Fibroblast of the conjunctiva (primary cell): ENCODE data around the gene VSIR.

ENCODE experiments used
- DNase-seq: peaks from one replicate; pipeline ENCODE4 v3.0.0-alpha.2; 2010; ENCODE audit warnings: low read depth

VSIR gene

DNA sequence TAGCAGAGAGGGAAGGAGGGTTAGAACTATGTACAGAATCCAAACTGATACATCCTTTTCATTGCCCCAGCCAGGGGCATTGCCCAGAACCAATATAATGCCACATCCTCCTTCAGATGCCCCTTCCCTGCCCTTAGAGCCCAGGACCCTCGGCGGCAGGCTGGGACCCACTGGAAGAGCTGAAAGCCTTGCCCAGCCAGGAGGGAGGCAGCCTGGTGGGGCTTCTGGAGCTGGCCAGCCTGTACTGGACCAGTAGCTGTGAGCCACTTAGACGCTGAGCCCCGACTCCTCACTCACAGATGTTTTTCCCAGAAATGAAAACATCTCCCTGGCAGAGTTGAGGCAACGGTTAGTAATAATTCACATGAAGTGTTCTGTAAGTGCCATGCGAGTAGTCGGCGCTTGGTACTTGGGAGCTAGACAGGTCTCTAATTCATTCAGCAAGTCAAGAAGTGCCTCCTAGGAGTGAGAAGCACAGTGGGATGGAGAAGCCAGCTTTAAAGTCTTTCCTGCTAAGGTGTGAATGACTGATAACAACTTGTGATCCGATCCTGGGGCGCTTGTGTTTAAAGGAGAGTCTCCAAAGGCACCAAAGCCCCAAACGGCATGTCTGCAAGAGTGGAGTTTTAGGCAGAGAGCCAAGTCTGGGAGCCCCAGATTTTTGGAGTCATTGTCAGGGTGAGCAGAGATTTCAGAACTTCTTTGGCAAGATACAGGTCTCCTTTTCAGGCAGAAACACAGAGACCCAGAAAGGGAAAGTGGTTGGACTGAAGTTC is 9.8 kb downstream of the VSIR start:
- DNase-seq: no peak

DNA sequence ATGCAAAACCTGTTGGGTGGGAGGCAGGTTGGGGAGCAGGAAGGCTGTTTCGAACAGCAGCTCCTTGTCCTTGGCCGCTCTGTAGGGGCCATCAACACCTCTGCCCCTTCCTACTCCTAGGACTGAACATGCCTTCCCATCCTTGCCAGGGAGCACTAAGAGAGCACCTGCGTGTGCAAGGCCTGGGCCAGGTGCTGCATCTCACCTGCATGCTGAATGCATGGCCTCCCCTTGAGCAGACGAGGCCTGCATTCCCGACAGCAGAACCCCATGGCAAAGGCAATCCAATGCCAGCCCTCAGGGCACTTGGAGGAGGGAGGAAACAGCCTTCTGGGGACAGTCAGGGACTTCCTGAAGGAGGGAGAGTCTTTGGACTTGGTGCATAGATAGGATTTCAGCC is 11.0 kb downstream of the VSIR start:
- no peak for DNase-seq

DNA sequence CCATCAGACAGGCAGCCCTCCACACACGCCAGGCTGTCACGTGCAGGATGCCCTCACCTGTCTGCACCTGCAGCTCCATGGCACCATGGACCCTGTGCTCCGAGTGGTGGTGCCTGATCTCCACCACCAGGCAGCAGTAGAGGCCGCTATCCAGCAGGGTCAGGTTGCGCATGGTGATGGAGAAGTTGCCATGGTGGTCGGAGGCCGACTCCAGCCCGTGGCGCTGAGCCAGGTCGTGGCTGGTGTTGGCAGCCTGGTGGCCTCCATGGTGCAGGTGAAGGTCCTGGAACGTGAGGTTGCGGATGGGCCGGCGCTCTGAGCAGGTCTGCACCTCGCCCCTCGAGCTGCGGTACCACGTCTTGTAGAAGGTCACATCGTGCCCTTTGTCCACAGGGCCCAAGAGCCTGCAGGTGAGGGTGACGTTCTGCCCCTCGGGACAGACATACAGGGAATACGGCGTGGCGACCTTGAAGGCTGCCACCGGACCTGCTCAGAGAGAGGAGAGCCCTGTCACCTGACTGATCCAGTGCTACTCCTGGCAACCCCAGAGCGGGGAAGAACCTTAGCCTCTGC is 11.7 kb downstream of the VSIR start:
- DNase-seq: no peak

DNA sequence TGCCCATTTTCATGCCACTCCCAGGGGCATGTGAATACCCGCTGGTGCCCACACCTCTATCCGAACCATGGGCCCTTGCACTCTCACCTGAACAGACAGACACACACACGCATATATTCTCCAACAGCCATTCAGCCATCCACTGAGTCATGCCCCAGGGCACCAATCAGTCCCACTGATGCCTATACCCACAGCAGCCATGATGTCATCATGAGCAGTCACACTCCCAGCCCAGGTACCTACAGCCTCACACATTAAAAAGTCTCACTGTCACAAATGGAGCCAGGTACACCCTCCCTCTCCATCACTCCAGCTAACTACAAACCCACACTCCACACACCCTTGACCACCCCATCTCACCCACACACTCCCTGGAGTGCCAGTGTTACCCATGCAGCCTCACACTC is 12.2 kb downstream of the VSIR start:
- no peak for DNase-seq

DNA sequence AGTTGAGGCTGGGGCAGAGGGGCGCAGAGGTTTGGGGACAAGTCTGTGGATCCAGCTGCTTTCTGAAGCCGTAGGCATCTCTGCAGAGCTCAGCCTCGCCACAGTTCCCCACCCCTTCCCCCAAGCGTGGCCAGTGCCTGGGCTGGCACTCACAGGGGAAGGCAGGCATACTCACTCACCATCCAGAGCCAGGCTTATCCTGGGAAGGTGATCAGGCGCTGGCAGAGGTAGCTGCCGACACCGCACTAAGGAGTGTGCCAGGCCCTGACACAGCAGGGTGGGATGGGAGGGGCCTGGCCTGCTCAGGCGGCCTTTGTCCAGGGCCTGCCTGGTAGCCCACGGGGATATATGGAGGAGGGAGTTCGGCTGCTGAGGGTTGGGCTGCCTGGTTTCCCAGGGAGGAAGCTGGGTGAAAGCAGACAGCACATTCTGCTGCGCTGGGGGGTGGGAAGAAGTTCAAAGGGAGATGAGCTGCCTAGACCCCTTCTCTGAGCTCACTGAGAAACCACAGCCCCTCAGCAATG is 15.9 kb downstream of the VSIR start:
- no peak for DNase-seq

DNA sequence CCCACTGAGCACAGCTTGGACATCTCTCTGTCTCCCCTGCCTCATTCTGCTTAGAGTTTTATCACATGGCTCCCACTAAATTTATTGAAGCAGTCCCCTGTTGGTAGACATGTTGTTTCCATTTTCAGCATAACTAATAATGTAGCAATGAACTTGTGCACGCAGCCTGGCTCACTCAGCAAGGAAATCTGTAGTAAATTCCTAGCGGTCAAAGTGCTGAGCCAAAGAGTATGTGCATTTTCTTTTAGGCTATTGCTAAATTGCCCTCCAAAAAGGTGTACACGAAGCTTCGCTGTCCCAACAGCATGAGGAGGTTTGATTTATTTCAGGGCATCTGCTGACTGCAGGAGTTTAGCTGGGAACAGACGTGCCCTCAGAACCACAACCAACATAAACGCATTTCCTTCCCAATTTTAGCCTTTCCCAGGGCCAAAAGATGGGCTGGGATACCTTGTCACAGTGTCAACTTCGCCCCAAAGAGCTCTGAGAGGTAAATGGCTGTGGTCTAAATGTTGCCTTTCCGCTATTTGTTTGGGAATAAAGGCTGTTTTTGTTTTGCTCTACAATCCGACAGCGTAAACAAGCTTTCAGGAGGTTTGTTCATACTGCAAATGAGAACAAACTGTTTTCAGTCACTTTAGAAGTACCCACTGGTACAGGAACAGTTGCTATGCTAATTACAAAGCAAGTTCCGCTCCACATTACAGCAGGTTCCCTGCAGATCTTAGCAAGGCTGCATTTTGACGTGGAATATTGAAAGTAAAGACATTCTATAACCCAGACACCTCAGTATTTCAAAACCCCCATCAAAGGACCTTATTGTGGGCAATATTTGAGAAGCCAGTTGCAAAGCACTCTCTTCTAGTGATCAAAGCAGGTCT is 16.8 kb downstream of the VSIR start:
- DNase-seq: no peak

DNA sequence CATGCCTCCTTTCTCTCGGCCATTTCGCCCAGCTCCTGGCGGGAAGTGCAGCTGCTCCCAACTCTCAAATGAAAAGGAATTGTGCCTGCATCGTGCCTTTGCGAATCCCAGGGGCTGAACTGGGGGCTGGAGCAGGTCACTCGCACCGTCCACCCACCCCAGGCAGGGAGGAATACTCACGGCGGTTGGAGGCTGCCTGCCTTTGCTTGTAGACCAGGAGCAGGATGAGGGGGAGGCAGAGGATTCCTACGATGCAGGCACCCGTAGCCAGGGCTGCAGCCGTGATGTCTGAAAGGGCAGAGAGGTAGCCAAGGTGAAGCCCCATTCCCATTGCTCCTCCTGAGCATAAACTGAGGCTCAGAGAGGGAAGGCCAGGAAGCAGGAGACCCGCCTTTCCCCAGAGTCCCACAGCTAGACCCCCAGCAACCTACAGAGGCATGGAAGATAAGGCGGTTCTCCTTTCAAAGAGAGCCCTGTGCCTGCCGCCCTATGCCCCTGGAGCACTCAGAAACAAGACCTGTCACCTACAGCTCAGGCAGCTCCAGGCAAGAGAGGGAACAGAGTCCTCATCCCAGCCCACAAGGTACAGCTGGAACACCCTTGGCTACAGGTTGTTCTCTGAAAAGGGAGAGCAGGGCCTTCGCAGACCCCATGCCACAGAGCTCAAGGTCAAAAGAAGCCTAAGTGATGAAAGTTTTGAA is 18.0 kb downstream of the VSIR start:
- no peak for DNase-seq

DNA sequence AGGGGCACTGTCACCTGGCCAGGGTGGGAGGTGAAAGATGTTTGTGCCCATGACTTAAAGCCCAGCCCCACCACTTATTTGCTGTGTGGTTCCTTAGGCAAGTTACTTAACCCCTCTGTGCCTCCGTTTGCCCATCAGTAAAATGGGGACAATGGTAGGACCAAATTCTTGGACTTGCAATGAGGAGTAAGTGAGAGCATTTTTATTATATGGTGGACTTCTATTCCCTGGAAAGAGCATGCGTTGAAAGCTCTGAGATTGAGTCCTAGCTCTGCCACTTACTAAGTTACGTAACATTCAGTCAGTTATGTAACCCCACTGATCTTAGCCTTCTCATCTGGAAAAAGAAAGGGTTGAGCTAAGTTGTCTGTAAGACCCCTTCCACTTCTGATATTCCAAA is 18.8 kb downstream of the VSIR start:
- no peak for DNase-seq

DNA sequence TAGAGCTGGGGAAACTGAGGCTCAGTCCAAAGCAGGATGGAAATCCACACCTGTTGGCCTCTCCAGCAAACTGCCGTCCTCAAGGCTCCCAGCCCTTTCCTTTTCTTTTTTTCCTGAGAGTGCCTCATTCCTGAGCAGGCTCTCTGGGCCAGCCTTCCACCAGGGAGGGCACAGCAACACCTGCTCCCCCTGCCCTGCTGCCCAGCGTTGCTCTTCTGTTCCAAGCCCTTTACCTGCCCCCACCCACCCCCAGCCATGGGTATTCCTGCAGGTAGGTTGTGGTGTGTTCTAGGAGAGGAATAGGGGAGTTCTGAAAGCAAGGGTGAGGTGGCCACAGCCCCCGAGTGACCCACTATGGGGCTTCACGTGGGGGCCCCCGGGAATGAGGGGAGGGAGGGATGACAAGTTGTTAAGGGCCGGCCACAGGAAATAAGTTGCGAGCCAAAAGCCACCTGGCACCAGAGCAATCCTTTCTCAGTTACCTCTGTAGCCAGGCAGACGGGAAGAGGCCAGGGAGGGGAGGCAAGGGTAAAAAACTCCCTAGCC is 19.3 kb downstream of the VSIR start:
- no peak for DNase-seq

DNA sequence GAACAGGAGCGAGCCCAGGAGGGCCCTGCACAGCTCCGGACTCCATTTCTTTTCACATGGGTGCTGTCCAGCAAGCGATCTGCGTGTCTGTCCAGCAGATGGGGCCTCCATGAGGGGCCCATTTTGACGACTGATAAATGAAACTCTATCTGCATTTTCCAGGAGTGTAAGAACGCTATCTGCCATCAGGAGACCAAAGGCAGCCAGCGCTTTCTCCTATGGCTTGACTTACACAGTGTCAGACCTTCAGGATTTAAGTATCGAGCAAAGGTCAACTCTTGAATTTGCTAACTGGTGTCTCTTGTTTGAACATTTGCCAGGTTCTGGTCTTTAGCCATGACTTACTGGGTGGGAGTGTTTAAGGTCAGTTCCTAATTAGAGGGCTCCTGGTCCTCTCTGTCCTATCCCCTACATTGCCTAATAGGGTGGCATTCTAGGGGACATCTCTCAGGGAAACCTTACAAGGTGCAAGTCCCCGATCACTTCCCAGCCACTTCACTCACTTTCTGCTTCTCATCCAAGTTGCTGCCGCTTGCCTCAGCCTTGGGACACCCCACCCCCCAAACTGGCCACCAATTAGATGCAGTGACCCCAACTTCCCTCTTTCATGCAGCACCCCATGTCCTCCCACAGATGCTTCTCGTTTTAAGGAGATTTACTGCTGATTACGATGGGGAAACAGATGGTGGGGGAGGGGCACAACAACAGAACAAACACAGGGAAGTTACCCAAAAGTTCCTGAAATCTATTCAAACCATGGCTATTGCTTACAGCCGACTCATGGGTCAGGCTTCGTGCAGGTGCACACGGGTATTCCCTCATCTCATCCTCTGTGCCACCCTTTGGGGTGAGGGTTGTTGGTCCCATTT is 20.0 kb downstream of the VSIR start:
- no peak for DNase-seq

DNA sequence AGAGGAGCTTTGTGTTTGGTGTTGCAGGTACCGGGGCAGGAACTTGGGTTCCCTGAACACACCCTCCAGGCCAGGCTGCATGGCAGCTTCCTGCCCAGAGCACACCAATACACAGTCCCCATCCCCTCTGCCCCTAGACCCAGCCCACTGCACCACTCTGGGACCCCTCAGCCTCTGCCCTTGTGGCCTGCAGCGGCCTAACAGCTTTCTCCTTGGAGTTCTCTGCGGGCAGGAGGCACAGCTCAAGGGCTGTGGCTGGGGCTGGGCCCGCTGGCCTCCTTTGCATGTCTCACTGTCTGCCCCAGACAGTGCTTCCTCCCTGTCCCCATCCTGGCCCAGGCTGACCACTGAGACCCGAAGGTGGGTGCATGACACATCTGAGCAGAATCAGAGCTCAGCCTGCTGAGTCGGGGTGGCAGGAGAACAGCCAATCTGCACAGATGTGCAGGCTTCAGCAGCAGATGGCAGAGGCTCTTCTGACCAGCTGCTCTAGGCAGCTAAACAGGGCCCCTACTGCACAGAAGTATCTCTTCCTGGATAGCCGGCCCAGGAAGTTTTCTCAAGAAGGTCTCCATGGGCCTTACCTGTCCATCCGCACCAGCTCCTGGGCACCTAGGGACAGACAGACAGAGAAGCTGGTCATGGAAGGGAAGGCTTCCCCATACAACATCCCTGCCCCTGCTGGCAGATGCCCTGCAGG is 20.8 kb downstream of the VSIR start:
- DNase-seq: no peak

DNA sequence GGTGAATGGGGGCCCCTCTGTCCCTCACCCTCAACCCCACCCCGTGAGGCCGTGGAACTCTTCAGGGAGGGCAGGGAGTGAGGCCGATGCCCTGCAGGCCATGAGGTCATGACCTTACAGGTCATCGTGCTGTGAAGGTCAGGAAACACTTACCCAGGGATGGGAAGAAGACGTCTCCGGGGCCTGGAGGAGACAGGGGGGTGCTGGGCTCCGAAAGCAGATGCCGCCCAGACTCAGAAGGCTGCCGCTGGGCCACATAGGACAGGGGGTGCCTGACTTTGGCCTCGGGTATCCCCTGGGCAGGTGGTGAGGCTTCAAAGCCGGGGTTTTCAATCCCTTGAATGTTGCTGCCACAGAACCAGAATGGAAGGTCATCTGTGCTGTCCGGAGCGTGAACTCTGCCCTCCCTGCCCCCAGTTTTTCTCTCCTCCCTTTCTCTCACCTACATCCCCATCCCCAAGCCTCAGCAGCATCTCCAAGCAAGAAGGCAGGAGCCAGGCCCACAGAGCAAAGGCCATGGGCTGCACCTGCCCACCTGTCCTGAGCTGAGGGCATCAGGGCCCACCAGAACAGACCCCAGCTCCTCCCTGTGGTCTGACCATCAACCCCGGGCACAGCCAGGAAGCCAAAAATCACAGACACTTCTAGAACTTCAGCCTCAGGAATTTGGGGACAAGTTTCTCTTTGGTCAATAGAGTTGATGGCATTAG is 21.6 kb downstream of the VSIR start:
- no peak for DNase-seq

DNA sequence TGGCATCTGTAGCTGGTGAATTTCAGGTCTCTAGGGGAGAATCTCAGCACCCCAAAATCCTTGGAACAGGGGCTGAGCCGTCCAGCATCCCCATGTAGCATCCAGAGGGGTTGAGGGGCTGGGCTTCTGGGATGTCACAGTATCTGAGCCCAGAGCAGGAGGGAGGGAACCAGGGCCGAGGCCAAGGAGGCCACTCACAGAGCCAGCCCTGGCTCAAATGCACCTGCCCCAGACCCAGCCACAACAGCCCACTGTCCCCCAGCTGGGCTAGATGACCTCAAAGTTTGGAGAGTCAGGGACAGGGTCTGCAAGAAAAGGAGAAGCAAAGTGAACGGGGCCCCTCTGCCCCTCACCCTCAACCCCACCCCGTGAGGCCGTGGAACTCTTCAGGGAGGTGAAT is 22.3 kb downstream of the VSIR start:
- no peak for DNase-seq

DNA sequence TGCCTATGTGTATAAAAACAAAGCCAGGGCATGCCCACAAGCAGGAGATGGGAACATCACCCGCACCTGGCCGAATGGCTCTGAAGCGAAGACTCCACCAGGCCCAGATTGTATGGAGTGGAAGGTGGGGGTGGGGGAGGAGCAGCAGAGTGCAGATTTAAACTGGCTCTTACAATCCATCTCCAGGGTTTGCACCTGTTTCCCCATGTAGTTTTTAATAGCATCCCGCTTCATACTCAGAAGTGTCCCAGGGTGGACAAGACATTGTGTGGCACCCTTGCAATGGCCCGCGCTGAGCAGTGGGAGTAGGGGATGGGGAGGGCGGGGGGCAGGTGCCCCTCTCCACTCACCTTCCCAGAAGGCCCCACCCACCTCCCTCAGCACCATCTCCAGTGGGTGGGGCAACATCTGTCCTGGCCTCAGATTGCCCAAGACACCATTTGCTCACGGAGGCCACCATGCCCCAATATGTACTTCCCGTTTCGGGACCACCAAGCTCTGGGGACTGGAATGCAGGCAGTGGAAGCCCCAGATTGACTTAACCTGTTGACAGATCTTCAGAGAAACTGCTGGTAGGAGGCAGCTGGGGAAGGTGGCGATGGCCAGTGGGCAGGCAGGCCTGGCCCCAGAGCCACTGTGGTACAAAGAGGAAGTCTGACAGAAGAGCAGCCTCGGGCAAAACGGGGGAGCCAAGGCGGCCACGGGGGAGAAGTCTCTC is 23.0 kb downstream of the VSIR start:
- no peak for DNase-seq

DNA sequence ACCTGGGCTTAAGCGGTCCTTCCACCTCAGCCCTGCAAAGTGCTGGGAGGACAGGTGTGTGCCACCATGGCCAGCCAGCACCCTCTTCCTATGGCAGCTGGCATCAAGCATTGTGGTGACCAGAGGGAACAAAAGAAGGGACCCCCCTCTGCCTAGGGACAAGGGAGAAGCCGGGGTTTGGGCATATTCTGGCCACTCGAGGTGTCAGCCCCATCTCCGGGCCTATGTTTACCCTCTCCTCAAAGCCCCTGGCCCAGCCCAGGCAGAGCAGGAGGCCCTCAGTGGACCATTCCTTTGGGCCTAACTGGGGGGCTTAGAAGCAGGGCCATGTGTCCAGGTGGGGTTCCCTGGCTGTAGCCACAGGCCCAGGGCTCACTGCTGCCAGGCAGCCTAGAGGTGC is 23.9 kb downstream of the VSIR start:
- DNase-seq: no peak

DNA sequence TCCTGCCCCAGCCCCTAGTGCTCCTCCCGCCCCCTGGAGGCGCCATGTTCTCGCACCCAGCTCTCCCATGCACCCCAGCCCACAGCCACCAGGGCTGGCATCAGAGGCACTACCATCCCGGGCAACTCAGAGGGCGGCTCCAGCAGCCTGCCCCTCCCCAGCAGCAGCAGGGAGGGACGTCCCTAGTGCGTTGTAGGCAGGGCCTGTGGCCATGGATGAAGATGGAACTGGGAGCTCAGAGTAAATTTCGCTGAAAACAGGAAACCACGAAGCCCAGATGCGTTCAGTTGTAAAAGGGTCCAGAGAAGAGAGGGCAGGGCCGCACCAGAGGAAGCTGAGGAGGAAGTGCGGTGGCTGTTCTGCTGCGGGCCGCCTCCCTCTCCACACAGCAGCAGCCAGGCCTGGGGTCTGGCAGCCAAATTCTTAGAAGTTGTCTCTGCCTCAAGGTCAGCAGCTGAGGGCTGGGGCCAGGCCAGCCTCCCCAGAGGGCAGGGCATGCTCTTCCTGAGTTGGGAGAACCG is 24.6 kb downstream of the VSIR start:
- no peak for DNase-seq

DNA sequence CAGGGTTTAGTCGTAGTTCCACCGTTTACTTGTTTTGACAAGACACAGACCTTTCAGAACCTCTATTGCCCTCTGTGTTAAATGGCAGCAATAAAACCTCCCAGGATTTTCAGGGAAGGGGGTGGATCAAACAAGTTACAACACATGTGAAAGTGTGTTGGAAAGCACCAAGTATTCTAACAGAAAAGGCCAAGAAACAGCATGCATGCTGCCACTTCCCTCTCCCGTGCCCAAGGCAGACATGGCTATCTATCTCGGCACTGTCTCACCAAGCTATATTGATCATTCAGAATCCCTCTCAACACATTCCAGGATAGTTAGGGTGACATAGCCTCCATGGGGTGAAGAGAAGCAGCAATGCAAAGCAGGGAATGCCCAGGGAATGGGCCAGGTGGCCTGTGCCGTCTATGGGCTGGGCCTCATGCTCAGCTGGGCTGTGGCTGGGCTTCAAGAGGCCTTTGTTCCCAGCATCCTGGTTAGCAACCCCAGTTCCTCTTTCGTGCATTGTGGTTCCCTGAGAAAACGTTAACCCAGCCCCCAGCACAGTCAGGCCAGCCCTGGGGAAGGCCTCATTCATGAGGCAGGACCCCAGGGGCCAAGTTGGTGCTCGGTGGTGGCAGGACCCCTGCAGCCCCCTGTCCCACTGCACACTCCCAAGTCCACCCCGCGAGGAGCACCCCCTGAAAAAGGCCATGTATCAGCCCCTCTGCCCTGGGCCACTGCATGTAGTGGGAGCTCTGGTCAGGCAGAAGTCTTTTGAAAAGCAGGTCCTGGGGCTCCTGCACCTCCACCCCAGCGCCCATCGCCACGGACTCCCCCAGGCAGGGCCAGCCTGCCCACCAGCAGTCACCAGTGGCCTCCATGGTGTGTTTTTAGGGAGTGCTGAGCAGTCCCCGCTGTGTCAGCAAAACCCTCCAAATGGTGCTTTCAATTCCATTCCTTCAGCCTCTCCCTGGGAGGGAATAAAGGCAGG is 25.5 kb downstream of the VSIR start:
- DNase-seq: no peak
